H9 (cell line): Measurements from ENCODE around the gene SLC51A. TPM values are rescaled to one million over a fixed set of nuclear protein-coding genes. Genes with fewer than 3 reads are reported as not detected.
A peak's percentile ranks its signal among the peaks of the same experiment; 100 is the strongest.

ENCODE experiments used
- DNase-seq: peaks from one replicate; pipeline ENCODE4 v3.0.0-alpha.2; 2017
- H2AFZ ChIP-seq: one replicate; pipeline ENCODE4 v1.6.1; 2013; ENCODE audit warnings: mild to moderate bottlenecking, low read length, control low read depth, moderate library complexity
- H2AK5ac ChIP-seq: 2 replicates; pipeline ENCODE4 v1.6.1; 2013; ENCODE audit warnings: low read length, control low read depth, mixed read lengths; ENCODE audit not compliant: insufficient read length
- H2BK120ac ChIP-seq: one replicate; pipeline ENCODE4 v1.6.1; 2013; ENCODE audit warnings: low read depth, mild to moderate bottlenecking, low read length, control low read depth, inconsistent platforms; ENCODE audit not compliant: poor library complexity, severe bottlenecking
- H2BK12ac ChIP-seq: 2 replicates; pipeline ENCODE4 v1.6.1; 2013; ENCODE audit warnings: low read length, control low read depth, mixed read lengths, low read depth; ENCODE audit not compliant: insufficient read length
- H2BK15ac ChIP-seq: 2 replicates; pipeline ENCODE4 v1.6.1; 2013; ENCODE audit warnings: low read depth, low read length, control low read depth
- H2BK20ac ChIP-seq: one replicate; pipeline ENCODE4 v1.6.1; 2013; ENCODE audit warnings: low read depth, mild to moderate bottlenecking, low read length, control low read depth, inconsistent platforms; ENCODE audit not compliant: poor library complexity, severe bottlenecking
- H2BK5ac ChIP-seq: 2 replicates; pipeline ENCODE4 v1.6.1; 2013; ENCODE audit warnings: low read length, control low read depth, mixed read lengths; ENCODE audit not compliant: insufficient read length
- H3K14ac ChIP-seq: 2 replicates; pipeline ENCODE4 v1.6.1; 2013; ENCODE audit warnings: low read length, control low read depth; ENCODE audit not compliant: insufficient read depth
- H3K18ac ChIP-seq: 2 replicates; pipeline ENCODE4 v1.6.1; 2013; ENCODE audit warnings: low read depth, mild to moderate bottlenecking, mixed read lengths, low read length, control low read depth; ENCODE audit not compliant: insufficient read length
- H3K23ac ChIP-seq: 2 replicates; pipeline ENCODE4 v1.6.1; 2013; ENCODE audit warnings: low read length, control low read depth, mixed read lengths, low read depth; ENCODE audit not compliant: insufficient read length
- H3K23me2 ChIP-seq: 2 replicates; pipeline ENCODE4 v1.6.1; 2013; ENCODE audit warnings: low read depth, mild to moderate bottlenecking, mixed read lengths, low read length, control low read depth; ENCODE audit not compliant: insufficient read length, poor library complexity, severe bottlenecking
- H3K27ac ChIP-seq: 2 replicates; pipeline ENCODE4 v1.5.1; 2013; ENCODE audit warnings: low read length, control low read depth, mixed read lengths, low read depth; ENCODE audit not compliant: insufficient read length
- H3K27me3 ChIP-seq: 2 replicates; pipeline ENCODE4 v1.6.1; 2013; ENCODE audit warnings: low read length, control low read depth, inconsistent platforms; ENCODE audit not compliant: insufficient read depth
- H3K4ac ChIP-seq: 2 replicates; pipeline ENCODE4 v1.6.1; 2013; ENCODE audit warnings: low read depth, mild to moderate bottlenecking, control low read depth, inconsistent platforms, low read length, moderate library complexity
- H3K4me1 ChIP-seq: 2 replicates; pipeline ENCODE4 v1.6.1; 2013; ENCODE audit warnings: low read length, control low read depth, inconsistent platforms; ENCODE audit not compliant: insufficient read depth
- H3K4me2 ChIP-seq: 2 replicates; pipeline ENCODE4 v1.6.1; 2013; ENCODE audit warnings: low read length, control low read depth, mixed read lengths; ENCODE audit not compliant: insufficient read length, insufficient read depth
- H3K56ac ChIP-seq: 2 replicates; pipeline ENCODE4 v1.6.1; 2013; ENCODE audit warnings: low read depth, mild to moderate bottlenecking, mixed read lengths, low read length, control low read depth; ENCODE audit not compliant: insufficient read length
- H3K79me1 ChIP-seq: 2 replicates; pipeline ENCODE4 v1.6.1; 2013; ENCODE audit warnings: low read depth, mild to moderate bottlenecking, moderate library complexity, low read length, control low read depth, inconsistent platforms; ENCODE audit not compliant: insufficient read depth, poor library complexity, severe bottlenecking
- H3K79me2 ChIP-seq: 2 replicates; pipeline ENCODE4 v1.6.1; 2013; ENCODE audit warnings: low read length, control low read depth, inconsistent platforms; ENCODE audit not compliant: insufficient read depth
- H3K9ac ChIP-seq: 2 replicates; pipeline ENCODE4 v1.6.1; 2013; ENCODE audit warnings: low read length, control low read depth, mixed read lengths; ENCODE audit not compliant: insufficient read length; ENCODE audit errors: extremely low read depth
- H3K9me3 ChIP-seq: one replicate; pipeline ENCODE4 v1.6.1; 2013; ENCODE audit warnings: low read depth, low read length, inconsistent platforms; ENCODE audit not compliant: control insufficient read depth
- H3T11ph ChIP-seq: one replicate; pipeline ENCODE4 v1.6.1; 2013; ENCODE audit warnings: mild to moderate bottlenecking, low read length, control low read depth, inconsistent platforms
- H4K20me1 ChIP-seq: one replicate; pipeline ENCODE4 v1.6.1; 2013; ENCODE audit not compliant: control insufficient read depth, insufficient read length, insufficient read depth
- H4K5ac ChIP-seq: 2 replicates; pipeline ENCODE4 v1.6.1; 2013; ENCODE audit warnings: low read depth, mild to moderate bottlenecking, mixed read lengths, low read length, control low read depth; ENCODE audit not compliant: insufficient read length
- H4K8ac ChIP-seq: replicated peaks from 2 replicates; pipeline ENCODE4 v1.6.1; 2013; ENCODE audit warnings: low read length, control low read depth, mixed read lengths, low read depth; ENCODE audit not compliant: insufficient read length
- H4K91ac ChIP-seq: 2 replicates; pipeline ENCODE4 v1.6.1; 2013; ENCODE audit warnings: low read depth, mild to moderate bottlenecking, moderate library complexity, mixed read lengths, low read length, control low read depth; ENCODE audit not compliant: insufficient read length
- H3K27ac Mint-ChIP-seq, 3 experiments: 2 replicates in 2 of 3; 3 replicates in 1 of 3; pipeline ENCODE4 v1.8.0; 2020 to 2021; ENCODE audit warnings: mixed read lengths in 3 of 3, mild to moderate bottlenecking in 1 of 3, moderate library complexity in 1 of 3
- H3K27me3 Mint-ChIP-seq: 2 replicates; pipeline ENCODE4 v1.8.0; 2021; ENCODE audit warnings: low read depth, mild to moderate bottlenecking, moderate library complexity, mixed read lengths
- H3K36me3 Mint-ChIP-seq, 3 experiments: 2 replicates in 2 of 3; 3 replicates in 1 of 3; pipeline ENCODE4 v1.8.0; 2020 to 2021; ENCODE audit warnings: low read depth in 3 of 3, mixed read lengths in 3 of 3; ENCODE audit not compliant: insufficient read depth in 1 of 3
- H3K4me1 Mint-ChIP-seq, 2 experiments: 2 replicates each; pipeline ENCODE4 v1.8.0; 2020; ENCODE audit warnings: mixed read lengths in 2 of 2
- H3K4me3 Mint-ChIP-seq, 2 experiments: 2 replicates in 1 of 2; 3 replicates in 1 of 2; pipeline ENCODE4 v1.8.0; 2020 to 2021; ENCODE audit warnings: mild to moderate bottlenecking in 2 of 2, mixed read lengths in 2 of 2, moderate library complexity in 1 of 2
- H3K9me3 Mint-ChIP-seq, 2 experiments: 2 replicates in 1 of 2; 3 replicates in 1 of 2; pipeline ENCODE4 v1.8.0; 2020; ENCODE audit warnings: mild to moderate bottlenecking in 2 of 2, mixed read lengths in 2 of 2, moderate library complexity in 1 of 2
- WGBS: extraction: QIAGEN DNeasy Blood & Tissue Kit; methylation state at CpG from one replicate; pipeline ENCODE4 v1.1.7; 2013; ENCODE audit warnings: missing lambda C conversion rate, low lambda C conversion rate, mixed read lengths; ENCODE audit not compliant: insufficient read length; ENCODE audit errors: extremely low coverage; 5-methylcytosine and 5-hydroxymethylcytosine counted together
- total RNA-seq: library from RNA; stranded (reverse); gene quantifications from 2 replicates; pipeline ENCODE4 v1.2.1, GENCODE V29; 2021
- TF ChIP-seq, protein P1 (sequence below): fragments of 200-600 bp; sonication (generic); conservative IDR thresholded peaks from 3 replicates; pipeline ENCODE4 v1.8.0; 2021; ENCODE audit warnings: antibody characterized with exemption, mild to moderate bottlenecking

Gene SLC51A
- total RNA-seq, 1 experiment from 2014 or later: 5.6 TPM

DNA sequence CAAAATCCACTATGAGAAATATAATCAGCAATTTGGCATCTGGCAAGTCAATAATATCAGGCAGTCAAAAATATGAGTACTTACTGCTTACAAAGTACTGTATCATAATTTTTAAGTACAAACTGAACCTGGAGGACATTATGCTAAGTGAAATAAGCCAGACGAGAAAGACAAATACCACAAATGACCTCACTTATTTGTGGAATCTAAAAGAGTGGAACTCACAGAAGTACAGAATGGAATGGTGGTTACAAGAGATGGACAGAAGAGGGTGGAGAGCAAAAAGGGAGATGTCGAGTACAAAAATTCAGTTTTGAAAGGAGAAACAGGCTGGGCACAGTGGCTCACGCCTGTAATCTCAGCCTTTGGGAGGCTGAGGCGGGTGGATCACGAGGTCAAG, 58.8 kb downstream of the SLC51A start:
- Histone ChIP-seq H4K20me1 (no peaks in the 10 kb centered on the region), H3K4me2 (no peak overlapping the region)

More for the DNA sequence above, 58.8 kb downstream of the SLC51A start:
- Histone ChIP-seq H2BK120ac (no peak overlapping the region), H3K56ac (no peak overlapping the region), H3K27me3 (no peaks in the 10 kb centered on the region), H2BK20ac (no peak overlapping the region), H4K5ac (no peak overlapping the region), H3T11ph (no peak overlapping the region), H2BK12ac (no peak overlapping the region), H3K79me2 (no peaks in the 10 kb centered on the region; the same call in 1 of the 2 replicates), H4K91ac (no peak overlapping the region), H3K23me2 (no peaks in the 10 kb centered on the region), H3K4me1 (peaks cover 3% of the 10 kb centered on the region; the same call in 1 of the 2 replicates), H4K8ac (no peak overlapping the region), H3K27ac (no peak overlapping the region), H3K14ac (no peak overlapping the region), H3K23ac (no peak overlapping the region), H3K9me3 (peaks cover 6% of the 10 kb centered on the region), H3K18ac (no peak overlapping the region), H3K9ac (no peak overlapping the region), H3K4ac (no peak overlapping the region), H2BK5ac (no peak overlapping the region), H2AK5ac (no peak overlapping the region), H3K79me1 (peaks cover 3% of the 10 kb centered on the region), H2AFZ (no peak overlapping the region), H2BK15ac (no peak overlapping the region)
- Mint-ChIP-seq H3K27me3 (no peaks in the 10 kb centered on the region), H3K36me3 (peaks cover 13 to 28% (median 15%) of the 10 kb centered on the region in 3 experiments; a peak in 6 of 7 replicates), H3K27ac (peak overlapping the region in 1 of 3 experiments; percentile 4; a peak in 1 of 7 replicates), H3K9me3 (peaks cover 8 to 9% of the 10 kb centered on the region in 2 experiments; a peak in 4 of 5 replicates), H3K4me3 (no peak overlapping the region), H3K4me1 (peaks cover 4 to 8% of the 10 kb centered on the region in 2 experiments; a peak in 3 of 4 replicates)
- TF ChIP-seq, protein P1, sequence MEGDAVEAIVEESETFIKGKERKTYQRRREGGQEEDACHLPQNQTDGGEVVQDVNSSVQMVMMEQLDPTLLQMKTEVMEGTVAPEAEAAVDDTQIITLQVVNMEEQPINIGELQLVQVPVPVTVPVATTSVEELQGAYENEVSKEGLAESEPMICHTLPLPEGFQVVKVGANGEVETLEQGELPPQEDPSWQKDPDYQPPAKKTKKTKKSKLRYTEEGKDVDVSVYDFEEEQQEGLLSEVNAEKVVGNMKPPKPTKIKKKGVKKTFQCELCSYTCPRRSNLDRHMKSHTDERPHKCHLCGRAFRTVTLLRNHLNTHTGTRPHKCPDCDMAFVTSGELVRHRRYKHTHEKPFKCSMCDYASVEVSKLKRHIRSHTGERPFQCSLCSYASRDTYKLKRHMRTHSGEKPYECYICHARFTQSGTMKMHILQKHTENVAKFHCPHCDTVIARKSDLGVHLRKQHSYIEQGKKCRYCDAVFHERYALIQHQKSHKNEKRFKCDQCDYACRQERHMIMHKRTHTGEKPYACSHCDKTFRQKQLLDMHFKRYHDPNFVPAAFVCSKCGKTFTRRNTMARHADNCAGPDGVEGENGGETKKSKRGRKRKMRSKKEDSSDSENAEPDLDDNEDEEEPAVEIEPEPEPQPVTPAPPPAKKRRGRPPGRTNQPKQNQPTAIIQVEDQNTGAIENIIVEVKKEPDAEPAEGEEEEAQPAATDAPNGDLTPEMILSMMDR: no peak
- no CpG with 5 or more reads among the region's 5 CpGs for WGBS
- DNase-seq: no peak
